IPS-20b (cell line): Measurements from ENCODE around the gene ERCC6.

Experiments used
- H3K27ac ChIP-seq: one replicate; pipeline ENCODE4 v1.5.1; 2013; ENCODE audit warnings: low read length
- H3K27me3 ChIP-seq: 2 replicates; pipeline ENCODE4 v1.6.1; 2013; ENCODE audit warnings: mild to moderate bottlenecking, low read length, inconsistent platforms; ENCODE audit not compliant: insufficient read depth
- H3K36me3 ChIP-seq: 2 replicates; pipeline ENCODE4 v1.6.1; 2013; ENCODE audit warnings: low read depth, mild to moderate bottlenecking, inconsistent platforms, low read length, moderate library complexity; ENCODE audit not compliant: insufficient read depth
- H3K4me1 ChIP-seq: 2 replicates; pipeline ENCODE4 v1.6.1; 2013; ENCODE audit warnings: mild to moderate bottlenecking, control low read depth, inconsistent platforms, low read length, moderate library complexity; ENCODE audit not compliant: insufficient read depth
- H3K4me3 ChIP-seq: 2 replicates; pipeline ENCODE4 v1.5.1; 2013; ENCODE audit warnings: mild to moderate bottlenecking, low read length, inconsistent platforms
- H3K9ac ChIP-seq: 2 replicates; pipeline ENCODE4 v1.6.1; 2013; ENCODE audit warnings: low read depth, mild to moderate bottlenecking, inconsistent platforms, low read length, moderate library complexity
- H3K9me3 ChIP-seq: 2 replicates; pipeline ENCODE4 v1.6.1; 2013; ENCODE audit warnings: mild to moderate bottlenecking, low read depth, low read length, inconsistent platforms; ENCODE audit not compliant: insufficient read depth

ERCC6 gene

DNA sequence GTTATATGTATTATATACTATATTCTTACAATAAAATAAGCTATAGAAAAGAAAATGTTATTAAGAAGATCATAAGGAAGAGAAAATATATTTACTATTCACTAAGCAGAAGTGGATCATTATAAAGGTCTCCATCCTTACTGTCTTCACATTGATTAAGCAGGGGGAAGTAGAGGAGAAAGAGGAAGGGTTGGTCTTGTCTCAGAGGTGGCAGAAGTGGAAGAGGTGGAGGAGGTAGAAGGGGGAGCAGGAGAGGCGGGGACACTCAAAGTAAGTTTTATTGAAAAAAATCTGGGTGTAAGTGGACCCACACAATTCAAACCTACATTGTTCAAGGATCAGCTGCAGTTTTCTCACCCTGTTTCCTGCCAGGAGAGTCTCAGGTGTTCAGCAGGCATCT lies 28.9 kb upstream of the ERCC6 start:
- no peak overlapping the region for H3K4me3 ChIP-seq
- no peak overlapping the region for H3K9ac ChIP-seq
- H3K36me3 ChIP-seq: no peaks in the 10 kb centered on the region
- H3K27me3 ChIP-seq: no peaks in the 10 kb centered on the region
- no peaks in the 10 kb centered on the region for H3K4me1 ChIP-seq
- H3K27ac ChIP-seq: no peak overlapping the region
- H3K9me3 ChIP-seq: no peaks in the 10 kb centered on the region

DNA sequence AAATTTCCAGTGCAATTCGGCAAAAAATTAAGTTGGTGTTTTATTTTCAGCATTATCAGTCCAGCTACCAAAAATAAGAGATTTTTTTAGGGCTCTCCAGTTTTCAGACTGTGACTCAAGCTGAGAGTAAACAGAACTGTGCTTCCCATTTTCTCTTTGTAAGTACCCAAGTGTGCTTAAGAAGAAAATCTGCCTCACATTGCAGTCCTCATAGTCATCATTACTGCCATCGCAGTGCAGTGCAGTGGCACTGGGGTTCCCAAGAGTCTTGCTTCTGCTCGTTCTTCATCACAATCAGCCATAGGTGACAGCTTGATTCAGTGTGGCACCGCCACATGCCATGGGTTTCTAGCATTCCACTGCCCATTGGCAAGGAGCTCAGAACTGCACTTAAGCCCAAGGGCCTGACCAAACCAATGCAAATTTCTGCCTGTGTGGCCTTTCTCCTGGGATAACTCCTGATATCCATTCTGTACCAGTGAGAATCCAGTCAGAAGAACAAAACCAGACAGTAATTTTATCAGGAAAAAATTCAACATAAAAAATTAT lies 25.6 kb upstream of the ERCC6 start:
- no peaks in the 10 kb centered on the region for H3K9me3 ChIP-seq
- no peak overlapping the region for H3K9ac ChIP-seq
- no peak overlapping the region for H3K4me3 ChIP-seq
- H3K4me1 ChIP-seq: peaks cover 8% of the 10 kb centered on the region
- H3K36me3 ChIP-seq: no peaks in the 10 kb centered on the region
- H3K27ac ChIP-seq: no peak overlapping the region
- H3K27me3 ChIP-seq: no peaks in the 10 kb centered on the region

DNA sequence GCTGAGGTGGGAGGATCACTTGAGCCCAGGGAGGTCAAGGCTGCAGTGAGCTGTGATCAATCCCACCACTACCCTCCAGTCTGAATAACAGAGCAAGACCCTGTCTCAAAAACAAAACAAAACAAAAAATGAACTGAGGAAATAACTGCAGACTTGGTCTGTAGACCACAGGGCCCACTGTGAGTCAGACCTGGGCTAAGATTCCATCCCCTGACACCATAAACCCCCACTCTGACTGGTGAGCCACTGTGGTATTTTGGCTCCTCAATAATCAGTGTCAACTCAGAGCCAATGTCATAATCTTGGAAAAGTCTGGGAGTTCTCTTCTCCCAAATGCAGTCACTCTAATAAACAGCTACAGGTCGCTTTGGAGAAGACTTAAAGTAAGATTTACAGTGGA lies 24.0 kb upstream of the ERCC6 start:
- Histone ChIP-seq H3K27me3 (no peaks in the 10 kb centered on the region), H3K27ac (no peak overlapping the region), H3K36me3 (no peaks in the 10 kb centered on the region), H3K4me3 (no peak overlapping the region), H3K4me1 (peaks cover 10% of the 10 kb centered on the region), H3K9ac (no peak overlapping the region), H3K9me3 (no peaks in the 10 kb centered on the region)

DNA sequence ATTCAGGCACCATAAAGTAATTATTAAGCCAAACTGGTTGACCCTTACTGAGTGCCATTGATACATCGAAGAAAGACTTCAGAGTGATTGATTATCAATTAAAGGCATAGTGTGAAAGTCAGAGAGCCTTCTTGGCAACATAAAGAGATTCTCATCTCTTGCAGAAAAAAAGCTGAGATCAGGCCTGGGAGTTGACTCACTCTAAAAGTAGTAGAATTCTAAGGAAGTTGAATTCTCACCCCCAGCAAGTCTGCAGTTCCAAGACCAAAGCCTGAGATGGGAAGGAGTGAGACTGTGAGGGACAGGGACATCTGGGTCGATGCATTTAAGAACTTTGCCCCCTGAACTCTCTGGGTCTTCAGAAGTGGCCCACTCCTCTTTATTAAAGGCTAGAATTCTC lies 21.6 kb upstream of the ERCC6 start:
- H3K27ac ChIP-seq: no peak overlapping the region
- H3K27me3 ChIP-seq: no peaks in the 10 kb centered on the region
- peaks cover 10% of the 10 kb centered on the region for H3K4me1 ChIP-seq
- H3K36me3 ChIP-seq: no peaks in the 10 kb centered on the region
- peaks cover 3% of the 10 kb centered on the region; the same call in 1 of the 2 replicates for H3K9me3 ChIP-seq
- H3K4me3 ChIP-seq: no peak overlapping the region
- H3K9ac ChIP-seq: no peak overlapping the region

DNA sequence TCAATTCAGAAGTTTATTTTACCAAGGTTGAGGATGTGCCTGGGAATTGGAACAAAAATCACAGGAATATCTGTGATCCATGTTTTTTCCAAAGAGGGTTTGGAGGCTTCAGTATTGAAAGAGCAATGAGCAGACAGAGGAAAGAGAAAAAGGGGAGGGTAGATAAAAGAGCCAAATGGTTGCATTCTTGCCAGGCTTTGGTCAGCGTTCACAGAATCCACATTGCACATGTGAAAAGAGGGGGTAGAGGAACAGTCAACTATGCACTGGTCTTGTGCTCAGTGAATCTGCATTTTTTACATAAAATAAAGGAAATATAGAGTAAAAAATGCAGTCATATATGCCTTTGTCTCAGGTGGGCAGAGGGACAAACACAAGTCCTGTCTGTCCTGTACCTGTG lies 20.6 kb upstream of the ERCC6 start:
- Histone ChIP-seq H3K27me3 (no peaks in the 10 kb centered on the region), H3K27ac (no peak overlapping the region), H3K9me3 (peaks cover 3% of the 10 kb centered on the region; the same call in 1 of the 2 replicates), H3K36me3 (no peaks in the 10 kb centered on the region), H3K4me1 (peaks cover 10% of the 10 kb centered on the region), H3K4me3 (no peak overlapping the region), H3K9ac (no peak overlapping the region)

DNA sequence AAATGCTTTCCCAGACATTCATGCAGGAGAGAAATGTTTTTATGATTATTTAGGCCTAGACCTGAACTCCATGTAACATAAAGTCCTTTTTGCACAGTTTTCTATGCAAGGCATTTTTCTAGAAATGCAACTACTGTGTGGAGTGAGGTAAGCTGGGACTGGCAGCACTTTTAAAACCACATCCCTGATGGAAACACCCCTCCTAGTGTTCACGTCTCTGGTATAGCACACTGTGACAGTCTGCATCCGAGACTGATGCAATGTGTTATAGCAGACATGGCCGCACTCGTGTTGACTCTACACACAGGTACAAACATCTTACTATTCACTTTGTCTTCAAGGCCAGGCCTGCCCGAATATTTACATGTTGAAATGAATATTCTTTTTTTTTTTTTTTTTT lies 19.3 kb upstream of the ERCC6 start:
- Histone ChIP-seq H3K9ac (no peak overlapping the region), H3K27me3 (no peaks in the 10 kb centered on the region), H3K36me3 (no peaks in the 10 kb centered on the region), H3K9me3 (peaks cover 3% of the 10 kb centered on the region; the same call in 1 of the 2 replicates), H3K4me3 (no peak overlapping the region), H3K4me1 (peaks cover 10% of the 10 kb centered on the region), H3K27ac (no peak overlapping the region)

DNA sequence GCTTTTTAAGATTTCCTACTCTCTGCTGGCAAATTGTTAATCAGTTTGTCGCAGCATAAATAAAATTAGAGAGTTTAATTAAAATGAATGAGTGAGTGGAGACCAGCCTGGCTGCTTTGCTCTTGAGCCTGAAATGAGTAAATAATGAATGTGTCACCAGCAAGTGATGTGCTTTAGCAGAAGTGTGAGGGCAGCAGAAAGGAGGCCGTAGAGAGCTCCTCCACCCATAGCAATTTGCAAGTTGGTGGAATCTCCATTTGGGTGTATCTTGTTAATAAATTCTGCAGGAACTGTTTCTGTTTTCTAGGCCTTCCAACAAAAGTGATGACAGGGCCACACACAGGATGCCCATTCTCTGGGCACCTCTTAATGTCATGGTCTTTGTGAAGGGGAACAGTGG lies 18.8 kb upstream of the ERCC6 start:
- Histone ChIP-seq H3K27ac (no peak overlapping the region), H3K9me3 (peaks cover 3% of the 10 kb centered on the region; the same call in 1 of the 2 replicates), H3K4me3 (no peak overlapping the region), H3K27me3 (no peaks in the 10 kb centered on the region), H3K36me3 (no peaks in the 10 kb centered on the region), H3K4me1 (peaks cover 10% of the 10 kb centered on the region), H3K9ac (no peak overlapping the region)

DNA sequence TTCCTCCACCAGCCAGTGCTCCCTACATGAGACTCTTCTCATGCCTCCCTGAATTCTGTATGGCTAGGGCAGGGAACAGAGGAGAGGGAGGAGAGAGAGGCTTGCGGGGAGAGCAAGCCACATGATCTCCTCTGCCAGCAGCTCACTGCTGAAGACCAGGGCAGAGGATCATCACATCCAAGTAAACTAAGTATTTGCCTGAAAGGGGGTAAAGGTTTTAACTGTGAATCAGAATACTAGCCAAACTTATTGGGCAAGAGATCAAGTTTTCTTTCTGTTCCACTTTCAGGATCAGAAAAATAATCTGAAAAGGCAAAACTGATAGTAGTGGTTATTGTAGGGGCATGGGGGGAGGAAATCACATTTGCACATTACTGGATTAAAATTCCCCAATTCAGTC lies 17.8 kb upstream of the ERCC6 start:
- Histone ChIP-seq H3K9ac (no peak overlapping the region), H3K4me1 (peaks cover 10% of the 10 kb centered on the region), H3K27me3 (no peaks in the 10 kb centered on the region), H3K36me3 (no peaks in the 10 kb centered on the region), H3K9me3 (peaks cover 3% of the 10 kb centered on the region; the same call in 1 of the 2 replicates), H3K27ac (no peak overlapping the region), H3K4me3 (no peak overlapping the region)

DNA sequence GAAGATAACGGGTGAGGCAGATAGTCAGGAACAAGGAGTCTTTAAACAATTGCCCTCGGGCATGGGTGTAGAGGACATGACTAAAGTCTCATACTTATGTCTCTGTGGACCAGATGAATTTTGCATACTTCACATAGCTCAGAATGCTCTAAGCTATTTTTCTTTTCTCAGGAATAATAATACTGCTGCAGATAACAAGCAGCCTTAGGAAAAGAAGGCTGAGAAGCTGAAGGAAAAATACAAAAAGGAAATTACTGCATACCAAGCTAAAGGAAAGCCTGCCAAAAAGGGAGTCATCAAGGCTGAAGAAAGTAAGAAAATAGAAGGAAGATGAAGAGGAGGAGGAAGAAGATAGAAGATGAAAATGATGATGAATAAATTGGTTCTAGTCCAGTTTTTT lies 13.4 kb upstream of the ERCC6 start:
- H3K9me3 ChIP-seq: peaks cover 3% of the 10 kb centered on the region; the same call in 1 of the 2 replicates
- H3K9ac ChIP-seq: no peak overlapping the region
- no peak overlapping the region for H3K27ac ChIP-seq
- H3K36me3 ChIP-seq: no peaks in the 10 kb centered on the region
- no peaks in the 10 kb centered on the region for H3K27me3 ChIP-seq
- no peak overlapping the region for H3K4me3 ChIP-seq
- H3K4me1 ChIP-seq: no peaks in the 10 kb centered on the region

DNA sequence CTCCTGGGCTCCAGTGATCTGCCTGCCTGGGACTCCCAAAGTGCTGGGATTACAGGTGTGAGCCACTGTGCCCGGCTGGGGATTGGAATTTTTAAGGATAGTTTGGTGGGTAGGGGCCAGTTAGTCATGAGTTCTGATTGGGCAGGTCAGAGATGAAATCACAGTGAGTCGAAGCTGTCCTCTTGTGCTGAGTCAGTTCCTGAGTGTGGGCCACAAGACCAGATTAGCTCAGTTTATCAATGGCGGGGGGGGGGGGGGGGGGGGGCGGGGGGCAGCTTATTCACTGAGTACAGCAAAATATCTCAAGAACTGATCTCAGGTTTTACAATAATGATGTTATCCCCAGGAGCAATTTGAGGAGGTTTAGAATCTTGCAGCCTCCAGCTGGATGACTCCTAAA lies 11.6 kb upstream of the ERCC6 start:
- Histone ChIP-seq H3K27me3 (no peaks in the 10 kb centered on the region), H3K36me3 (no peaks in the 10 kb centered on the region), H3K4me3 (no peak overlapping the region), H3K27ac (no peak overlapping the region), H3K9me3 (no peaks in the 10 kb centered on the region), H3K9ac (no peak overlapping the region), H3K4me1 (no peaks in the 10 kb centered on the region)

DNA sequence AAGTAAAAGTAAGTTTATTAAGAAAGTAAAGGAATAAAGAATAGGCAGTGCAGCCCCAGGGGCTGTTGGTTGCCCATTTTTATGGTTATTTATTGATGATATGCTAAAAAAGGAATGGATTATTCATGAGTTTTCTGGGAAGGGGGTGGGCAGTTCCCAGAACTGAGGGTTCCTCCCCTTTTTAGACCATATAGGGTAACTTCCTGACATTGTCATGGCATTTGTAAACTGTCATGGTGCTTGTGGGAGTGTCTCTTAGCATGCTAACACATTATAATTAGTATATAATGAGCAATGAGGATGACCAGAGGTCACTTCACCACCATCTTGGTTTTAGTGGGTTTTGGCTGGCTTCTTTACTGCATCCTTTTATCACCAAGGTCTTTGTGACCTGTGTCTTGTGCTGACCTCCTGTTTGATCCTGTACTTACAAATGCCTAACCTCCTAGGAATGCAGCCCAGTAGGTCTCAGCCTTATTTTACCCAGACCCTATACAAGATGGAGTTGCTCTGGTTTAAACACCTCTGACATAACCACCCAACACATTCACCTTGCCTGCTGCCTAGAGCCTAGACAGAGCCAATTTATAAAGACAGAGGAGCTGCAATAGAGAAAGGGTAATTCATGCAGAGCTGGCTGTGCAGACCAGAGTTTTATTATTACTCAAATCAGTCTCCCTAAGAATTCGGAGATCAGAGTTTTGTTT lies 10.9 kb upstream of the ERCC6 start:
- Histone ChIP-seq H3K27me3 (no peaks in the 10 kb centered on the region), H3K4me1 (no peaks in the 10 kb centered on the region), H3K27ac (no peak overlapping the region), H3K36me3 (no peaks in the 10 kb centered on the region), H3K9ac (no peak overlapping the region), H3K9me3 (peaks cover 6% of the 10 kb centered on the region), H3K4me3 (no peak overlapping the region)

DNA sequence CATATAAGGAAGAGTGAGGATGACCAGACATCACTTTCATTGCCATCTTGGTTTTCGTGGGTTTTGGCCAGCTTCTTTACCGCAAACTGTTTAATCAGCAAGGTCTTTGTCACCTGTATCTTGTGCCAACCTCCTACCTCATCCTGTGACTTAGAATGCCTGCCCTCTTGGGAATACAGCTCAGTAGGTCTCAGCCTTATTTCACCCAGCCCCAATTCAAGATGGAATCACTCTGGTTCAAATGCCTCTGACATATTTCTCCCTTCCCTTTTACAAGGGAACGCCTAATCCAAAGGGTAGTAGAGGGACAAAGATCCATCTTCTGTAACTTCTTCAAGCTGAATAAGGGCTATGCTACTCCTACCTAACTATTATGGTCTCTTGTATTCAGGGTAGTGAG lies 4.7 kb upstream of the ERCC6 start:
- Histone ChIP-seq H3K27me3 (peaks cover 27% of the 10 kb centered on the region), H3K27ac (no peak overlapping the region), H3K9me3 (peaks cover 15% of the 10 kb centered on the region), H3K36me3 (no peaks in the 10 kb centered on the region), H3K9ac (no peak overlapping the region), H3K4me1 (no peaks in the 10 kb centered on the region; the same call in 1 of the 2 replicates), H3K4me3 (no peak overlapping the region)
